Keratinocyte (primary cell): ENCODE results near the gene FKBP5. TPM values are rescaled to one million over a fixed set of nuclear protein-coding genes. Genes with fewer than 3 reads are reported as not detected.

ENCODE experiments used
- DNase-seq: peaks from one replicate; pipeline ENCODE4 v3.0.0-alpha.2; 2011; ENCODE audit warnings: low read depth, missing footprints, low spot score
- FAIRE-seq: peaks from 2 replicates; lab custom pipeline; 2011; peaks lifted over from hg19 to GRCh38; lab: Jason Lieb, UNC
- H2AFZ ChIP-seq: 2 replicates; pipeline ENCODE4 v1.6.0; 2012; ENCODE audit warnings: low read length, control low read depth, inconsistent platforms; ENCODE audit not compliant: control insufficient read depth
- H3K27ac ChIP-seq: 2 replicates; pipeline ENCODE4 v1.5.1; 2011; ENCODE audit warnings: low read length; ENCODE audit not compliant: control insufficient read depth, insufficient read depth
- H3K27me3 ChIP-seq: 3 replicates; pipeline ENCODE4 v1.6.0; 2011; ENCODE audit warnings: low read length; ENCODE audit not compliant: control insufficient read depth, insufficient read depth; ENCODE audit errors: extremely low read depth
- H3K36me3 ChIP-seq, 2 experiments: 2 replicates in 1 of 2; 3 replicates in 1 of 2; pipeline ENCODE4 v1.5.1; 2011; ENCODE audit warnings: low read length in 2 of 2, mild to moderate bottlenecking in 1 of 2; ENCODE audit not compliant: control insufficient read depth in 2 of 2, insufficient read depth in 2 of 2; ENCODE audit errors: extremely low read depth in 1 of 2
- H3K4me1 ChIP-seq: 3 replicates; pipeline ENCODE4 v1.5.1; 2011; ENCODE audit warnings: low read length; ENCODE audit not compliant: control insufficient read depth, insufficient read depth; ENCODE audit errors: extremely low read depth
- H3K4me2 ChIP-seq: 3 replicates; pipeline ENCODE4 v1.6.0; 2011; ENCODE audit warnings: low read depth, low read length; ENCODE audit not compliant: control insufficient read depth, insufficient read depth; ENCODE audit errors: extremely low read depth
- H3K4me3 ChIP-seq, 3 experiments: fragments of 200-600 bp in 1 of 3; sonication (generic) in 1 of 3; 2 replicates in 2 of 3; 3 replicates in 1 of 3; pipeline ENCODE4 v1.5.1; 2011 to 2016; ENCODE audit warnings: low read length in 3 of 3, mild to moderate bottlenecking in 3 of 3, control low read depth in 2 of 3, inconsistent platforms in 1 of 3, low read depth in 1 of 3, mixed read lengths in 1 of 3, mixed run types in 1 of 3, moderate library complexity in 1 of 3; ENCODE audit not compliant: control insufficient read depth in 2 of 3, insufficient read depth in 2 of 3; ENCODE audit errors: extremely low read depth in 1 of 3
- H3K79me2 ChIP-seq: 2 replicates; pipeline ENCODE4 v1.6.0; 2012; ENCODE audit warnings: low read length; ENCODE audit not compliant: control insufficient read depth, insufficient read depth
- H3K9ac ChIP-seq: 3 replicates; pipeline ENCODE4 v1.6.0; 2011; ENCODE audit warnings: low read length; ENCODE audit not compliant: control insufficient read depth, insufficient read depth; ENCODE audit errors: extremely low read depth
- H3K9me1 ChIP-seq: 3 replicates; pipeline ENCODE4 v1.6.0; 2011; ENCODE audit warnings: low read length; ENCODE audit not compliant: control insufficient read depth, insufficient read depth; ENCODE audit errors: extremely low read depth
- H3K9me3 ChIP-seq: 2 replicates; pipeline ENCODE4 v1.5.1; 2012; ENCODE audit warnings: low read depth, low read length; ENCODE audit not compliant: control insufficient read depth
- H4K20me1 ChIP-seq: 3 replicates; pipeline ENCODE4 v1.6.0; 2011; ENCODE audit warnings: low read length; ENCODE audit not compliant: control insufficient read depth, insufficient read depth; ENCODE audit errors: extremely low read depth
- CTCF ChIP-seq, 3 experiments: IDR thresholded peaks in 1 of 3; conservative IDR thresholded peaks in 1 of 3; optimal IDR thresholded peaks in 1 of 3; 2 replicates in 2 of 3; 3 replicates in 1 of 3; pipeline versions ENCODE3 to v1.5.1; 2011; ENCODE audit warnings: low read length in 3 of 3, mild to moderate bottlenecking in 3 of 3, moderate library complexity in 2 of 3, control low read depth in 1 of 3, inconsistent platforms in 1 of 3; ENCODE audit not compliant: insufficient read depth in 2 of 3; ENCODE audit errors: extremely low read depth in 1 of 3
- EZH2 ChIP-seq: IDR thresholded peaks from one replicate; pipeline ENCODE4 v1.6.1; 2012; ENCODE audit warnings: inconsistent platforms, mild to moderate bottlenecking, low read length, moderate library complexity
- dilution Hi-C: fragments of 300-500 bp; cut with MboI; formaldehyde crosslinking; loops from one replicate; pipeline ENCODE4 v1.7.0; 2020; ENCODE audit warnings: low sequenced_read_pairs; ENCODE audit not compliant: extremely low pct_ligation_motif_present
- polyA plus RNA-seq, 5 experiments: library from polyadenylated mRNA; depleted of rRNA in 3 of 5; stranded (reverse) in 3 of 5; stranded (forward) in 1 of 5; unstranded in 1 of 5; fragments of >200 nt; gene quantifications; 1 replicate in 1 of 5; 2 replicates in 3 of 5; 3 replicates in 1 of 5; pipeline versions ENCODE4 v1.2.1 to v1.2.3, GENCODE V29; 2011 to 2012; ENCODE audit warnings: missing spikeins in 2 of 5, low read depth in 1 of 5, low replicate concordance in 1 of 5

The FKBP5 gene
- polyA plus RNA-seq, 1 donor (not counting 4 experiments of a cell fraction or from before 2014, with no cell fraction given), result 88.3 TPM

- Histone ChIP-seq H3K36me3 (no peaks in the 10 kb centered on the region), H2AFZ (no peak overlapping the region), H3K9me1 (no peaks in the 10 kb centered on the region), H4K20me1 (no peaks in the 10 kb centered on the region), H3K27ac (no peak overlapping the region), H3K9ac (no peak overlapping the region), H3K27me3 (no peaks in the 10 kb centered on the region), H3K4me2 (no peak overlapping the region), H3K79me2 (no peaks in the 10 kb centered on the region), H3K4me1 (no peaks in the 10 kb centered on the region), H3K4me3 (no peak overlapping the region), H3K9me3 (no peaks in the 10 kb centered on the region)
- no peak for FAIRE-seq
- DNase-seq, result no peak
- TF ChIP-seq EZH2 (no peak), CTCF (optimal IDR thresholded peaks at IDR 0.05 in 1 of 3, IDR thresholded peaks at IDR 0.05 in 1 of 3, conservative IDR thresholded peaks at IDR 0.05 in 1 of 3; ENCODE audit: extremely low read depth in 1 of 3, insufficient read depth in 2 of 3, low read length in 3 of 3) (no peak)
- dilution Hi-C loops, result loop anchor here (25.0 kb wide), 1 partner anchor 187 kb away; the partner anchor contains the start of gene ARMC12
Observed at GRCh38 chr6:35550437-35550836, 138.3 kb downstream of the FKBP5 start.

- no peaks in the 10 kb centered on the region for H3K9me1 ChIP-seq
- no peaks in the 10 kb centered on the region for H3K27me3 ChIP-seq
- H3K9ac ChIP-seq, result no peak overlapping the region
- DNase-seq (no peak), FAIRE-seq (no peak)
- H4K20me1 ChIP-seq, result no peaks in the 10 kb centered on the region
- H3K4me3 ChIP-seq, result no peak overlapping the region
- peaks cover 9% of the 10 kb centered on the region for H3K4me1 ChIP-seq
- TF ChIP-seq EZH2 (no peak), CTCF (optimal IDR thresholded peaks at IDR 0.05 in 1 of 3, IDR thresholded peaks at IDR 0.05 in 1 of 3, conservative IDR thresholded peaks at IDR 0.05 in 1 of 3; ENCODE audit: extremely low read depth in 1 of 3, insufficient read depth in 2 of 3, low read length in 3 of 3) (no peak)
- peak overlapping the region; percentile 18 for H2AFZ ChIP-seq
- no peaks in the 10 kb centered on the region for H3K36me3 ChIP-seq
- H3K27ac ChIP-seq, result no peak overlapping the region
- no peak overlapping the region for H3K4me2 ChIP-seq
- H3K79me2 ChIP-seq, result no peaks in the 10 kb centered on the region
- dilution Hi-C loops, result no loop called here
- H3K9me3 ChIP-seq, result no peaks in the 10 kb centered on the region
Observed at GRCh38 chr6:35547676-35548075, 141.0 kb downstream of the FKBP5 start.
